OCI-LY3 (cell line): Measurements from ENCODE around the gene TREX2.

Source experiments
- H2AFZ ChIP-seq: fragments of 200-600, 300-600 bp; shearing (Covaris generic); 2 replicates; pipeline ENCODE4 v1.6.0; 2014; ENCODE audit warnings: antibody characterized with exemption, low read depth, low read length
- H3K27ac ChIP-seq: fragments of 200-600, 300-600 bp; sonication (generic); 2 replicates; pipeline ENCODE4 v1.5.1; 2014; ENCODE audit warnings: mild to moderate bottlenecking, low read length, moderate library complexity, mixed read lengths
- H3K27me3 ChIP-seq: fragments of 200-600, 300-600 bp; sonication (generic); 2 replicates; pipeline ENCODE4 v1.6.1; 2014; ENCODE audit warnings: low read depth, low read length, mixed read lengths
- H3K36me3 ChIP-seq: fragments of 200-600, 300-600 bp; sonication (generic); replicated peaks from 2 replicates; pipeline ENCODE3; 2014; ENCODE audit warnings: low read depth, low read length, mixed read lengths
- H3K4me1 ChIP-seq: fragments of 300-600, 200-600 bp; sonication (generic); 2 replicates; pipeline ENCODE4 v1.6.1; 2014; ENCODE audit warnings: low read length, mixed read lengths
- H3K4me2 ChIP-seq: fragments of 200-600, 300-600 bp; sonication (generic); 2 replicates; pipeline ENCODE4 v1.6.1; 2014; ENCODE audit warnings: low read length, mixed read lengths
- H3K4me3 ChIP-seq: fragments of 300-600, 200-600 bp; sonication (generic); 2 replicates; pipeline ENCODE4 v1.5.1; 2014; ENCODE audit warnings: antibody characterized with exemption, mild to moderate bottlenecking, low read length, moderate library complexity
- H3K79me2 ChIP-seq: fragments of 300-600, 200-600 bp; shearing (Covaris generic); 2 replicates; pipeline ENCODE4 v1.6.1; 2014; ENCODE audit warnings: mild to moderate bottlenecking, low read length, mixed read lengths
- H3K9ac ChIP-seq: fragments of 300-600, 200-600 bp; shearing (Covaris generic); 2 replicates; pipeline ENCODE4 v1.6.0; 2014; ENCODE audit warnings: mild to moderate bottlenecking, low read length, moderate library complexity
- H3K9me3 ChIP-seq: fragments of 200-600, 300-600 bp; shearing (Covaris generic); 2 replicates; pipeline ENCODE4 v1.6.1; 2014; ENCODE audit warnings: low read length, mixed read lengths; ENCODE audit not compliant: insufficient read depth
- H4K20me1 ChIP-seq: fragments of 200-600, 300-600 bp; sonication (generic); 2 replicates; pipeline ENCODE4 v1.6.1; 2016; ENCODE audit warnings: low read length, mixed read lengths; ENCODE audit not compliant: insufficient read depth
- CTCF ChIP-seq: fragments of 200-600, 300-600 bp; sonication (generic); IDR thresholded peaks from 2 replicates; pipeline ENCODE4 v1.5.1; 2014; ENCODE audit warnings: antibody characterized with exemption, low read length, low read depth
- EZH2phosphoT487 ChIP-seq: fragments of 200-600 bp; shearing (Covaris generic); IDR thresholded peaks from 2 replicates; pipeline ENCODE4 v1.6.1; 2018; ENCODE audit warnings: antibody characterized with exemption, mixed run types, low read depth

Gene TREX2

GRCh38 chrX:153445856-153446635 is at the start of gene TREX2:
TREX2 (minus strand) TSS chrX:153446056; CDS start chrX:153445430, 626 bp downstream.
- H3K4me1 ChIP-seq = no peaks in the 10 kb centered on the region
- no peaks in the 10 kb centered on the region for H3K79me2 ChIP-seq
- H2AFZ ChIP-seq = no peak within 1 kb of the TSS
- no peak within 1 kb of the TSS for H3K4me3 ChIP-seq
- no peaks in the 10 kb centered on the region for H3K9me3 ChIP-seq
- no peak within 1 kb of the TSS for H3K27ac ChIP-seq
- H4K20me1 ChIP-seq = no peaks in the 10 kb centered on the region
- H3K9ac ChIP-seq = no peak within 1 kb of the TSS
- no peaks in the 10 kb centered on the region for H3K36me3 ChIP-seq
- no peak within 1 kb of the TSS for H3K4me2 ChIP-seq
- TF ChIP-seq EZH2phosphoT487 = no peak
- no peak for TF ChIP-seq CTCF
- no peaks in the 10 kb centered on the region for H3K27me3 ChIP-seq

GRCh38 chrX:153495362-153495751 is 49.5 kb upstream of the TREX2 start:
- Histone ChIP-seq H4K20me1 (no peaks in the 10 kb centered on the region), H3K4me1 (no peaks in the 10 kb centered on the region), H3K27me3 (no peaks in the 10 kb centered on the region), H3K9ac (no peak overlapping the region), H3K27ac (no peak overlapping the region), H3K36me3 (no peaks in the 10 kb centered on the region), H3K4me3 (no peak overlapping the region), H3K4me2 (no peak overlapping the region), H2AFZ (no peak overlapping the region), H3K9me3 (no peaks in the 10 kb centered on the region), H3K79me2 (no peaks in the 10 kb centered on the region)
- no peak for TF ChIP-seq CTCF
- no peak for TF ChIP-seq EZH2phosphoT487

GRCh38 chrX:153494541-153495361 is 48.9 kb upstream of the TREX2 start, which contains the start of gene BGN:
BGN (plus strand) TSS chrX:153494980; CDS start chrX:153504632, 9,652 bp downstream.
- no peak within 1 kb of the TSS for H2AFZ ChIP-seq

More at GRCh38 chrX:153494541-153495361, 48.9 kb upstream of the TREX2 start, which contains the start of gene BGN:
- Histone ChIP-seq H3K79me2 (no peaks in the 10 kb centered on the region), H3K9ac (no peak within 1 kb of the TSS), H3K4me2 (no peak within 1 kb of the TSS), H3K27me3 (no peaks in the 10 kb centered on the region), H3K27ac (no peak within 1 kb of the TSS), H3K4me3 (no peak within 1 kb of the TSS), H3K36me3 (no peaks in the 10 kb centered on the region), H3K4me1 (no peaks in the 10 kb centered on the region), H3K9me3 (no peaks in the 10 kb centered on the region), H4K20me1 (no peaks in the 10 kb centered on the region)
- TF ChIP-seq CTCF = no peak
- no peak for TF ChIP-seq EZH2phosphoT487
